ENCODE results near the gene FAM210B. TPM values are rescaled to one million over a fixed set of nuclear protein-coding genes. Genes with fewer than 3 reads are reported as not detected.

The FAM210B gene
- total and polyA plus RNA-seq, 9 of the 15 experiments (the other 6 are each of a cell fraction or from before 2014, with no cell fraction given): 12.1 to 87.3 (median 47.6) TPM

- TF ChIP-seq GTF2A2 (tag; IDR thresholded peaks at IDR 0.05) (no peak), PATZ1 (CRISPR knock-in tag; IDR thresholded peaks at IDR 0.05; ENCODE audit: borderline replicate concordance) (no peak), SETDB1 (IDR thresholded peaks at IDR 0.05; ENCODE audit: low read length) (no peak), SMAD2 (IDR thresholded peaks at IDR 0.05; ENCODE audit: low read depth, low read length) (no peak), STAT5A (IDR thresholded peaks at IDR 0.05; ENCODE audit: borderline replicate concordance, low read length) (peak; percentile 100), E2F6 (IDR thresholded peaks at IDR 0.05; ENCODE audit: borderline replicate concordance in 1 of 2, extremely low read depth in 1 of 2, insufficient read depth in 1 of 2, insufficient read length in 1 of 2, low read depth in 1 of 2, low read length in 1 of 2, poor library complexity in 1 of 2, severe bottlenecking in 1 of 2) (peak in 1 of 2 experiments; percentile 35), MED1 (CRISPR knock-in tag; IDR thresholded peaks at IDR 0.05; ENCODE audit: borderline replicate concordance) (no peak), ZBTB8A (IDR thresholded peaks at IDR 0.05; ENCODE audit: partially characterized antibody) (no peak), L3MBTL2 (IDR thresholded peaks at IDR 0.05) (0 out of 2 replicates have a peak, but pooled peaks have one; percentile 61), PREB (CRISPR knock-in tag; IDR thresholded peaks at IDR 0.05) (no peak), HES1 (IDR thresholded peaks at IDR 0.05; ENCODE audit: low read depth) (peak; percentile 82), DLX4 (CRISPR knock-in tag; IDR thresholded peaks at IDR 0.05) (no peak), ZNF398 (CRISPR knock-in tag; IDR thresholded peaks at IDR 0.05) (no peak), MTA3 (IDR thresholded peaks at IDR 0.05; ENCODE audit: borderline replicate concordance) (peak; percentile 92), YY1 (IDR thresholded peaks at IDR 0.05; ENCODE audit: borderline replicate concordance in 1 of 3, control insufficient read depth in 1 of 3, extremely low read depth in 1 of 3, insufficient read depth in 3 of 3, insufficient read length in 1 of 3, insufficient replicate concordance in 2 of 3, low read depth in 1 of 3, low read length in 2 of 3) (peak in 1 of 3 experiments; percentile 63), ZNF143 (CRISPR knock-in tag; IDR thresholded peaks at IDR 0.05) (no peak), FOXM1 (IDR thresholded peaks at IDR 0.05; ENCODE audit: low read depth) (peak; percentile 94), FOXM1 (CRISPR knock-in tag; IDR thresholded peaks at IDR 0.05; ENCODE audit: low read depth) (no peak), ERF (CRISPR knock-in tag; IDR thresholded peaks at IDR 0.05) (no peak)
Observed at GRCh38 chr20:56411759-56412472, 53.1 kb downstream of the FAM210B start, which contains the start of gene CASS4 (continued).
